GM18499 (cell line): ENCODE measurements around the gene GSS.
"Not testable (repeated sequence)": the region's sequence is repeated elsewhere in the genome, so short reads cannot be mapped to it uniquely, and the experiment has no call there.

Experiments used
- ATAC-seq: cut with Tn5 transposase; IDR thresholded peaks from one replicate; pipeline ENCODE4 v1.9.1; 2021; ENCODE audit warnings: moderate number of reproducible peaks; ENCODE audit not compliant: insufficient read depth, unreplicated experiment

The GSS gene

DNA sequence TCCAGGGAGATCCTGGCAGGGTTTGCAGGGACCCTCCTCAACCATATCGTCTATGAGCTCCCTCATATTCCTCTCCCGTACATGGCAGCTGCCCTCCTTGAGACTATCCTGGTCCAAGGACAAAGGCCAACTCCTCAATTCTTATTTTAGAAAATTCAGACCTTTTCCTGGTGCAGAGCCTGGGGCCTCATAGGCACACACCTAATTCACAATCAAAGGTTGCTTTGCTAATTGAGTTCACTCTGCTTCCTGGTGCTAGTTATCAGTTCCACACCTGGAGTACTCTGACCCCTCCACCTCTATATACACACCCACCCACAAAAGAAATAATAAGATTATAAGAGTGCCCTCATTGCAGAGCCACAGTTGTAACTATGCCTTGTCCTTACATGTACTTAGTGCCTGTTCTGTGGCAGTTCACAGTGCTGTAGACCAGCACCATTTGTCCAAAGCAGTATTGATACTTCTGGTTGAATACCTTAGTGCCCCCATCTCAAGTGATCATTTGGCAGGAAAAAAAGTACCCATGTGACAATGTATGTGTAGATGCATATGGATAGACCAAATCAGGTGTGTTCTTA, 38.7 kb downstream of the GSS start:
- ATAC-seq, result no peak

- no peak for ATAC-seq
These were observed 39.7 kb downstream of the GSS start for GRCh38 chr20:34915749-34916455.

- no peak for ATAC-seq
These were observed 40.5 kb downstream of the GSS start for GRCh38 chr20:34915131-34915530.

DNA sequence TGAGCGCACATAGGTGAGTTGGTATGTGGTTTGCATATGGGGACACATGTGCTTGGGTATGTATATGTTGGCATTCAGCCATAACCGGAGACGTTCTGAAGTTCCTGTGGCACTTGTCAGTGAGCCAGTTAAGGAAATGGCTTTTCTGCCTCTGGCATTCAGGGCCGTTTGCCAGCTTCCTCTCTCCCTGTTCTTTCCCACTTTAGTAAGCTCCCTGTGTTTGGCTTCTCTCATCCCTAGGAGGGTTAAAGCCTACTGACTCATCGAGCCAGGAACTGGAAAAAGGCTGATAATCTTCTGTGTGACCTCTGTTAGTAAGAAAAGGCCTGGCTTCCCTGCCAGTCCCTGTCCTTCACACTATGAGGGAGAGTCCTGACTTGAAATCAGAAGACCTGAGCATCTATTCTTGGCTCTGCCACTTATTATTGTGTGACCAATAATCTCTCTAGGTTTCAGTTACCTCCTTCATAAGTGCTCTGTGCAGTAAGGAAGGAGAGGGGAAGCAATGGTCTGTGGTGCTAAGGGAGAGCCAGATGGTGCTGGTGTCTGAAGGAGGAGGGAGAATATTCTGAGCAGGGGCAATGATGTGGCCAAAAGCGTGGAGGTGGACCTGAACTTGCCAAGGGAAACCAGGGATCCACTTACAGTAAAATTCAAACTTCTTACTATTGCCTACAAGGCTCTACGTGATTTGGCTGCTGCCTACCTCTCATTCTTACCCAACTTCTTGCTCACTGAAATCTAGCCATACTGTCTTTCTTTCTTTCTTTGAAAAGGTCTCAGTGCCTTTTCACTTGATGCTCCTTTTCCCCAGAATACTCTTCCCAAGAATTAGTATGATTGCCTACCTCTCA, 47.8 kb downstream of the GSS start:
- no peak for ATAC-seq

- no peak for ATAC-seq
These were observed 51.4 kb downstream of the GSS start for GRCh38 chr20:34904202-34904621.

DNA sequence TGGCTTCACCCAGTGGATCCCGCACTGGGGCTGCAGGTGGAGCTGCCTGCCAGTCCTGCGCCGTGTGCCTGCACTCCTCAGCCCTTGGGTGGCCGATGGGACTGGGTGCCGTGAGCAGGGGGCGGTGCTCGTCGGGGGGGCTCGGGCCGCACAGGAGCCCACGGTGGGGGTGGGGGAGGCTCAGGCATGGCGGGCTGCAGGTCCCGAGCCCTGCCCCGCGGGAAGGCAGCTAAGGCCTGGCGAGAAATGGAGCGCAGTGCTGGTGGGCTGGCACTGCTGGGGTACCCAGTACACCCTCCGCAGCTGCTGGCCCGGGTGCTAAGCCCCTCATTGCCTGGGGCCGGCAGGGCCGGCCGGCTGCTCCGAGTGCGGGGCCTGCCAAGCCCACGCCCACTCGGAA, 56.9 kb downstream of the GSS start:
- ATAC-seq, result not testable (repeated sequence)

GRCh38 chr20:34898129-34898528, 57.5 kb downstream of the GSS start:
- ATAC-seq, result not testable (repeated sequence)

GRCh38 chr20:34896086-34896621, 59.5 kb downstream of the GSS start:
- no peak for ATAC-seq

DNA sequence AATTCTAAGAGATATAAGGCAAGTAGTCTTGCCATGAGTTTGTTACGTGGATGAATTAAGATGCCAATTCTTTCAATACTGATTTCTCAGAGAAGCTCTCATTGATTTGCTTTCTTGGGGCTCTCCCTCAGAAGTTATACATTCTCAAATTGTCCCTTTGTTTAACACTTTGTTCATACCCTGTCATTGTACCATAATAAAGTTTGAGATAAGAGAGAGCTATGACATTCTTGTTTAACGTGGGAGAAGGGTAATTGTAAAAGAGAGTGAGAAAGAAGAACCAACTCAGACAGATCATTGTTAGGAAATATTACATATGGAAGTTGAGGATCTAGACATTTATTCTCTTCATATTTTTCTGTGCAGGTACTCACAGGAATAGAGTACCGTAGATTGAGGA, 60.1 kb downstream of the GSS start:
- no peak for ATAC-seq

DNA sequence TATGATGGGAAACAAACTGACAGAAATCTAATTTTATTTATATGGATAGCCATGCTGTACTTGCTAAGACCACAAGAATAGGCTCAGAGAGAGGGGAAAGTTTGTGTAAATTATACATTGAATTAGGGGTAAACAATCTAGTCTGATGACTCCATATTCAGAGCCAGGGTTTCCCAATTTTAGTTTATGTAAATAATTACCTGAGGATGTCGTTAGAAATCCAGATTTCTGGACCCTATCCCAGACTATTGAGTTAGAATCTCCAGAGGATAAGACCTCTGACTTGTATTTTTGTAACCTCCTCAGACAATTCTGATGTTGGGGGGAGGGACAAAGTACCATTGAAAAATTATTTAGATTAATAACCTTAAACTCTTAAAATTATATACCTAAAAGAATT, 60.9 kb downstream of the GSS start:
- no peak for ATAC-seq

GRCh38 chr20:34892671-34893070, 62.9 kb downstream of the GSS start:
- no peak for ATAC-seq

DNA sequence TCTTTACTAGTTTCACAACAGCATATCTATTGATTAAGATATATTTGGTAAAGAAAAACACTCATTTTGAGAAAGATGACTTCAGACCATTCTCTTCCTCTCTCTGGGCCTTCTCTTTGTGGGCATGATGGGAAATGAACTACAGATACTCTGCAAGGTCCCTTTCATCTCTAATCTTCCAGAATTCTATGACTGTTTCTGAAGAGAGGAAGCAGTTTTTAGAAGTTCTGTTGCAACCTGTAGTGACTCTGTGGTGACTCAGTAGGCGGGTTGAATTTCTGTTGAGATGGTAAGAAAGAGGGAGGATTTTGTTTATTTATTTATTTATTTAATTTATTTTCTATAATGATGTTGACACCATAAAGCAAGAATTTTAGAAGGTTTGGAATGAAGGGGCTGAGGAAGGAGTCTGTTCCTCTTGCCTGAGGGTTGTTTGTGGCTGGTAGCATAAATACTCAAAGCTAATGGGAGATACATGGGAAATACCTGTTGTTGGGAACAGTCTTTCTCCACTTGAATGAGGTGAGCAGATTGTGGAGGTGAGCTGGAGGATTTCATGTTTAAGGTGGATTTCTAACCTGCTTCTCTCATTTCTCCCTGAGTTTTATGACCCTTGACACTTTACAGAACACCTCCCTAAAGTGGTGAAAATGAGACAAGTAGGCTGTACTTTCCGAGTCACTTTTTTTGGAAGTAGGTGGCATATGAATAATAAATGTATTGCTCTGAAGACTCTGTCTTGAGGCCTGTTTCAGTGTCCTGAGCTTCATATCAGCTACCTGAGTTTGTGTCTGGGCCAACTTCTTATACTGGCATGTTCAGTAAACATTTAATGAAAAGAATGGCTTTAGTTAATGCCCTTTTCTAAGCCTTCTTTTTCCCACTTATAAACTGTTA, 64.2 kb downstream of the GSS start:
- no peak for ATAC-seq

DNA sequence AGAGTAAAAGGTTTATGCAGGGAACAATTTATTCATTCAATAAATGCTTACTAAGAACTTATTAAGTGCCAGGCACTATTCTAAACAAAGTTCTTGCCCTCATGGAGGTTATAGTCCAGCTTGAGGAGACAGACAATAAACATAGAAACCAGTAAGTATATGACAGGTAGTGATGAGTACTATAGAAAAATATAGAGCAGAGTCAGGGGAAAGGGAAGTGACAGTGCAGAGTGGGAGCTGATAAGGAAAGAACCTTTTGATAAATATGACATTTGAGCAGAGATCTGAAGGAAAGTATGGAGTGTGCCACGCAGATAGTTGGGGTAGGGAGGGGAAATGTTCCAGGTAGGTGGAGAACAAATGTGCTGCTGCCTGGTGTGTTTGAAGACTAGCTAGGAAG, 67.1 kb downstream of the GSS start:
- ATAC-seq, result no peak

- ATAC-seq, result no peak
These were observed 68.6 kb downstream of the GSS start for GRCh38 chr20:34887023-34887422.

DNA sequence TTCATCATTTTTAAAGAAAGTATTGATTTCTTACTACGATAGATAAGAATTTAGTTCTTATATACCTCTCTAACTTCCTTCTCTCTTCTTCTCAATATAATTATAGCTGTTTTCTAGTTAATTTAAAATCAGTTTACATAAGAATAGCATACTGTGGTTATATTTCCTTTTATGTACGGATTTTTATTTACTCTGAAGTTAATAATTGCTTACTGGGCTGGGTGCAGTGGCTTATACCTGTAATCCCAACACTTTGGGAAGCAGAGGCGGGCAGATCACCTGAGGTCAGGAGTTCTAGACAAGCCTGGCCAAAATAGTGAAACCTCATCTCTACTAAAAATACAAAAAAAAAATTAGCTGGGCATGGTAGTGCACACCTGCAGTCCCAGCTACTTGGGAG, 69.5 kb downstream of the GSS start:
- no peak for ATAC-seq

DNA sequence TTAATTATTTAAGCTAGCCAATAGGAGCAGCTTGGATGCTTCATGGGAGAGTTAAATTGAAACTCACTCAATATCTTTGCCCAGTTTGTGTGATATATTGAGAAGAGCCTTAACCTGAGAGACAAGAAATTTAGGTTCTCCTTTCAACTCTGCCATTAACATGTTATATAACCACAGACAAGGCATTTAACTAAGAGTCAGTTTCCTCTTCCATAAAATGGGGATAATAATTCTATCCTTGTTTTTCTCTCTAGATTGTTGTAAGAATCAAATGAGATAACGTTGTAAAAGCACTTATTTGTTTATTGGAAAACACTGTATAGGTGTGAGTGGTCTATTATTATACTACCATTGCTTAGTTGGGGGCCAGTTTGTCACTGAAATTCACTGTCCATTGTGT, 71.3 kb downstream of the GSS start:
- no peak for ATAC-seq

GRCh38 chr20:34883809-34884208, 71.8 kb downstream of the GSS start:
- no peak for ATAC-seq

GRCh38 chr20:34883087-34883688, 72.4 kb downstream of the GSS start:
- ATAC-seq, result no peak

DNA sequence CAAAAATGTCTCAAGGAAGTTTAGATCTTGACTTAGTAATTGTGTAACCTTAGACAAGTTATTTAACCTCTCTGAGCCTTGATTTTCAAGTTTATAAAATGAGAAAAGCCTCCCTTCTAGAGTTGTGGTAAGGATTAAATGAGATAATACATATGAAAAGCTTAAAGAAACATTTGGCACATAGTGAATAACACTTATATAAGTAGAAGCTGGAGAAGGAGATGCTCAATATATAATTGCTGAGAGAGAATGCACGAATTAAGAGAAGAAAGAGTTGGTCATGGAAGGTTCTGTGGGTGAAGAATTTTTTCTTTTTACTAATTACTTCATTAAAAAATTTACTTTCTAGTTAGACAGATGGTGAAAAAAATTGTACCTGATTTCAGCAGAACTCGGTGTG, 73.9 kb downstream of the GSS start:
- no peak for ATAC-seq

DNA sequence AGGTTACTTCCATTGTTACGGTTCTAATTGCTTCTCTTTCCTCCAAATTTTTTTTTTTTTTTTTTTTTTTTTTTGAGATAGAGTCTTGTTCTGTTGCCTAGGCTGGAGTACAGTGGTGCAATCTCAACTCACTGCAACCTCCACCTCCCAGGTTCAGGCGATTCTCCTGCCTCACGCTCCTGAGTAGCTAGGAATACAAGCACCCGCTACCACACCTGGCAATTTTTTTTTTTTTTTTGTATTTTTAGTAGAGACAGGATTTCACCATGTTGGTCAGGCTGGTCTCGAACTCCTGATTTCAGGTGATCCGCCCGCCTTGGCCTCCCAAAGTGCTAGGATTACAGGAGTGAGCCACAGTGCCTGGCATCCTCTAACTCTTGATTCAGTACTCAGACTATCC, 74.6 kb downstream of the GSS start:
- ATAC-seq, result not testable (repeated sequence)
